Small intestine (tissue), 7 donors: ENCODE data around the gene FBXL17. TPM values are rescaled to one million over a fixed set of nuclear protein-coding genes. Genes with fewer than 3 reads are reported as not detected.

Experiments
- DNase-seq, 2 donors: peaks; one replicate each; pipeline versions ENCODE4 v3.0.0 to v3.0.0-alpha.2; 2013
- FAIRE-seq: peaks from 2 replicates; lab custom pipeline; 2012; peaks lifted over from hg19 to GRCh38; lab: Jason Lieb, UNC
- H3K27ac ChIP-seq, 3 donors: one replicate each; pipeline ENCODE4 v1.5.1; 2013; ENCODE audit warnings: low read length in 2 of 3, mild to moderate bottlenecking in 2 of 3, control low read depth in 1 of 3, inconsistent platforms in 1 of 3, low read depth in 1 of 3, moderate library complexity in 1 of 3
- H3K27me3 ChIP-seq, 3 donors: one replicate each; pipeline ENCODE4 v1.6.1; 2013; ENCODE audit warnings: low read length in 3 of 3, inconsistent platforms in 1 of 3; ENCODE audit not compliant: control insufficient read depth in 3 of 3, insufficient read depth in 3 of 3
- H3K36me3 ChIP-seq, 3 donors: one replicate each; pipeline ENCODE4 v1.6.1; 2013; ENCODE audit warnings: low read length in 3 of 3, inconsistent platforms in 1 of 3, low read depth in 1 of 3, mild to moderate bottlenecking in 1 of 3, moderate library complexity in 1 of 3; ENCODE audit not compliant: control insufficient read depth in 3 of 3, insufficient read depth in 2 of 3
- H3K4me1 ChIP-seq, 3 donors: one replicate each; pipeline ENCODE4 v1.6.1; 2013; ENCODE audit warnings: low read length in 2 of 3, inconsistent platforms in 1 of 3, low read depth in 1 of 3, mild to moderate bottlenecking in 1 of 3, moderate library complexity in 1 of 3; ENCODE audit not compliant: control insufficient read depth in 3 of 3, insufficient read depth in 2 of 3
- H3K4me3 ChIP-seq, 3 donors: one replicate each; pipeline ENCODE4 v1.5.1; 2013; ENCODE audit warnings: low read length in 3 of 3, control low read depth in 1 of 3, inconsistent platforms in 1 of 3, low read depth in 1 of 3, mild to moderate bottlenecking in 1 of 3, moderate library complexity in 1 of 3
- H3K9me3 ChIP-seq, 2 donors: one replicate each; pipeline ENCODE4 v1.6.1; 2013; ENCODE audit warnings: low read depth in 1 of 2, low read length in 1 of 2; ENCODE audit not compliant: control insufficient read depth in 2 of 2, insufficient read depth in 1 of 2
- WGBS, 3 donors: extraction: QIAGEN DNeasy Blood & Tissue Kit; methylation state at CpG; one replicate each; pipeline ENCODE4 v1.1.7; 2013; 5-methylcytosine and 5-hydroxymethylcytosine counted together
- polyA plus RNA-seq, 4 donors: library from polyadenylated mRNA; stranded (reverse) in 3 of 4; unstranded in 1 of 4; fragments of 200-250 nt in 3 of 4; fragments of 120-200 nt in 1 of 4; gene quantifications; one replicate each; pipeline versions ENCODE4 v1.2.1 to v1.2.3, GENCODE V29; 2013
- donor health status: healthy with polysubstance abuse.
- donor health status: control.
- donor health status: control.
- donor health status: Bipolar disorder and iron deficiency.
- donor health status: healthy.

FBXL17 gene
- polyA plus RNA-seq, 4 donors, result 5.4 to 20.6 (median 8.3) TPM

DNA sequence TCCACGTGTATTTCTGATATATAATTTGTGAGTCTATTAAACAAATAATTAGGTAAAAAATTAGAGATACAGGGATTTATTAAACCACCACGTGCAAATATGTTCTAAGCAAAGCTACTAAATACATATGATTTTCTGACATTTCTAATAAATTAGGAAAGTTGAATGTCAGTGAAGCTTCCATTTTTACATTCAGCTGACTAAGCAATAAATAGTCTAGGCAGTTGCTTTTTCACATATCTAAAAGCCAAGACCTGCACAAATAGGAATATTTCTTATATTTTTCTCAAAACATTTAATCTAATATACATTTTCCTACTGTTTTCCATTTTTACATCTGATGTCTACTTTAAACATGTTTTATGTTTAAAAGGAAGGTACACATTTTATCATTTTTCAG is 388.6 kb downstream of the FBXL17 start:
- 96% methylated on average over 2 of the region's 2 CpGs for WGBS, 3 donors
- FAIRE-seq (no peak), DNase-seq (no peak)
- H3K4me1 ChIP-seq, result no peaks in the 10 kb centered on the region
- H3K27ac ChIP-seq, result no peak overlapping the region
- no peaks in the 10 kb centered on the region for H3K36me3 ChIP-seq
- H3K9me3 ChIP-seq, result no peaks in the 10 kb centered on the region
- no peaks in the 10 kb centered on the region for H3K27me3 ChIP-seq
- no peak overlapping the region for H3K4me3 ChIP-seq

DNA sequence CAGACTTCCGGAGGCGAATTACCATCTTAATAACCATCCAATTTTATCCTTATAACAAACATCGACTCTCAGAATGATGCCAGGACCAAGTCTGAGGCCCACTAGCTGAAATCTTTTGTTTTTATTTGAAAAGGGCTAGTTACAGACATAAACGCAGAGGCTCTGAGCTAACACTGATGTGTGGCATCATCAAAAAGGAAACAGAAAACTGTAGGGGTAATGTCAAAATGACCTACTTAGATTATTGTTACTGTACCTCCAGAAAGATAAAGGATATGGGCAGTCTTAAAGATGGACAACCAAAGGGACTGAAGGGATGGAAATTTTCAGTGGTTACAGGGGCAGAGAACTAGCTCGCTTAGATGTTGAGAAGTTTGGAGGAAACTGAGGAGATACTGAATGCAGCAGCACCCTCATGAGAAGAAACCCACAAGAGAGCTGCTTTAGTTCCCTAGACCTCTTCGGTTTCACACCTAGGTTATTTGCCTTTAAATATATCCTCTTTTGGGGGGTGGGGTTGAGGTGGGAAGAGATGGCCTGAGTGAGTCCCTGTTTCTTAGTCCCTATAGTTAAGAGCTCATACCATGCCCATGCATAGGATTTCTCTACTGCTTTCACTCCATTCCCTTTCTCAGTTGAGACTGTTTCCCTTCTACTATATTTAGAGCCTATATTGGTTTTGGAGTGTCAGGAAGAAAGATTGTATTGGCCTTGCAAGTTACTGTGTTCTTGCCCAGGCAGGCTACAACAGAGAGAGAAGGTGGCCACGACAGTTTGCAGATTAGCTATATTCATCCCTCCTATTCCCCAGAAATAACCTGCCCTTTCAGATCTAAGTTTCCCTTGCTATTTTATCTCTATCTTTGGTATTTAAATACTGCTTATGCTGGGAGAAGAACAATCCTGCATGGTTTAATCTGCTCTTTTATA is 390.8 kb downstream of the FBXL17 start:
- Histone ChIP-seq H3K27me3 (no peaks in the 10 kb centered on the region), H3K4me3 (no peak overlapping the region), H3K9me3 (no peaks in the 10 kb centered on the region), H3K36me3 (no peaks in the 10 kb centered on the region), H3K4me1 (no peaks in the 10 kb centered on the region), H3K27ac (no peak overlapping the region)
- FAIRE-seq (no peak), DNase-seq (no peak)
- WGBS, 3 donors, result 76 to 91% (median 81%) methylated on average over 7 of the region's 7 CpGs

DNA sequence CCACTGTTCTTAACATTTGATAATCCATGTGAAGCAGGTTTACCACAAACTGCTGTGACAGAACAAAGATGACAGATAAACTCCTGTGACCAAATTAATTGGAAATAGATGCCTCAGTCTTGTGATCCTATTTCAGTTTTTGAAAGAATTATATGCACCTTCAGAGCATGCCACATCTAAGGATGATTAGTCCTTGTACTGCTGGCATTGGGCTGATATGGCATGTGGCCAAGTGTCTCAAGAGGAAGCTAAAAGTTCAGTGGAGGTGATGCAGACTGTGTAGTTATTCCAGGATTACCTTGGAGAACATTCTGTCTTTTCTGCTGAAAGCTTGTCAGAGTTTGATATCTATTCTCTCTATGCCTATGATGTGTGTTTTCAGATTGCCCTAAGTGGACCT is 396.8 kb downstream of the FBXL17 start:
- H3K27me3 ChIP-seq, result no peaks in the 10 kb centered on the region
- no peaks in the 10 kb centered on the region for H3K9me3 ChIP-seq
- DNase-seq, result peak in 1 of 2 donors; percentile 57
- no peak for FAIRE-seq
- H3K4me3 ChIP-seq, result no peak overlapping the region
- H3K27ac ChIP-seq, result no peak overlapping the region
- H3K36me3 ChIP-seq, result no peaks in the 10 kb centered on the region
- no peaks in the 10 kb centered on the region for H3K4me1 ChIP-seq

- Histone ChIP-seq H3K4me1 (peaks cover 0 to 3% (median 2%) of the 10 kb centered on the region in 3 donors), H3K9me3 (no peaks in the 10 kb centered on the region), H3K27me3 (no peaks in the 10 kb centered on the region), H3K36me3 (no peaks in the 10 kb centered on the region), H3K4me3 (no peak overlapping the region), H3K27ac (no peak overlapping the region)
- FAIRE-seq, result no peak
- 84 to 88% (median 87%) methylated on average over 8 of the region's 8 CpGs for WGBS, 3 donors
- no peak for DNase-seq
These were observed 399.0 kb downstream of the FBXL17 start for GRCh38 chr5:107982703-107983425.

GRCh38 chr5:107980923-107981692 is 400.8 kb downstream of the FBXL17 start:
- FAIRE-seq (no peak), DNase-seq (no peak)

DNA sequence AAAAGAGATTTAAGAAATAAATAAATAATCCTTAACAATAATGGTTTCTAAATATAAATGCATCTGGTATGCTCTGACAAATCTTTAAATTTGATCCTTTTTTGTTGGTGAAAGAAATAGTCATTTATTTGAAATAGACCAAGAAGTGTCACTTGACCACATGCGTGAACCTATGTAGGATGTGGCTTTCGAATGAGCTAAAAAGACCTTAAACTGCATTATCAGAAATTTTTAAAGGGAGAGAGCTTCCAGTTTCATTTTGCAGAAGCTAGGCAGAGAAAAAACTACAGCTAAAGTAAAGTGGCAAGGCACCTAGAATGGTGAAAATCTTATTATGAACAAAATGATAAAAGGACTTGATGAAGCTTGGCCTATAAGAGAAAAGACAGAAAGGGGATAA is 402.0 kb downstream of the FBXL17 start:
- Histone ChIP-seq H3K9me3 (no peaks in the 10 kb centered on the region), H3K36me3 (no peaks in the 10 kb centered on the region), H3K27ac (no peak overlapping the region), H3K4me1 (peaks cover 0 to 3% (median 2%) of the 10 kb centered on the region in 3 donors), H3K4me3 (no peak overlapping the region), H3K27me3 (no peaks in the 10 kb centered on the region)
- FAIRE-seq (no peak), DNase-seq (no peak)
- 66 to 81% (median 66%) methylated on average over 2 of the region's 2 CpGs for WGBS, 3 donors

More at GRCh38 chr5:107980923-107981692, 400.8 kb downstream of the FBXL17 start:
- peaks cover 0 to 3% (median 2%) of the 10 kb centered on the region in 3 donors for H3K4me1 ChIP-seq
- H3K9me3 ChIP-seq, result no peaks in the 10 kb centered on the region
- WGBS, 3 donors, result 92 to 95% (median 93%) methylated on average over 13 of the region's 13 CpGs
- H3K4me3 ChIP-seq, result no peak overlapping the region
- no peaks in the 10 kb centered on the region for H3K27me3 ChIP-seq
- no peaks in the 10 kb centered on the region for H3K36me3 ChIP-seq
- no peak overlapping the region for H3K27ac ChIP-seq

GRCh38 chr5:107979291-107979690 is 402.6 kb downstream of the FBXL17 start:
- 82 to 93% (median 84%) methylated on average over 3 of the region's 3 CpGs for WGBS, 3 donors
- H3K4me3 ChIP-seq, result no peak overlapping the region
- DNase-seq, result no peak
- no peak overlapping the region for H3K27ac ChIP-seq
- FAIRE-seq, result no peak
- H3K36me3 ChIP-seq, result no peaks in the 10 kb centered on the region
- no peaks in the 10 kb centered on the region for H3K9me3 ChIP-seq
- no peaks in the 10 kb centered on the region for H3K27me3 ChIP-seq
- H3K4me1 ChIP-seq, result peaks cover 0 to 3% (median 2%) of the 10 kb centered on the region in 3 donors

- no peak for FAIRE-seq
- Histone ChIP-seq H3K36me3 (no peaks in the 10 kb centered on the region), H3K27ac (no peak overlapping the region), H3K27me3 (no peaks in the 10 kb centered on the region), H3K4me3 (no peak overlapping the region), H3K9me3 (no peaks in the 10 kb centered on the region), H3K4me1 (peaks cover 0 to 3% (median 2%) of the 10 kb centered on the region in 3 donors)
- 50 to 71% (median 68%) methylated on average over 3 of the region's 3 CpGs for WGBS, 3 donors
- DNase-seq, result no peak
These were observed 404.3 kb downstream of the FBXL17 start for GRCh38 chr5:107977550-107978071.
